WTC11 (cell line): Measurements from ENCODE around the gene PPP6R3. TPM values are rescaled to one million over a fixed set of nuclear protein-coding genes. Genes with fewer than 3 reads are reported as not detected.

Source experiments
- ATAC-seq: fragments of 200-7000 bp; cut with Tn5 transposase; 2 replicates; pipeline ENCODE4 v1.10.0; 2021; ENCODE audit warnings: mild to moderate bottlenecking, moderate library complexity
- CTCF ChIA-PET: fragments of 300-600 bp; sonication (Branson Sonifier 250); formaldehyde crosslinking; loops from one replicate; lab custom pipeline; 2021; ENCODE audit warnings: antibody characterized with exemption; lab: Charles Lee
- POLR2A ChIA-PET: fragments of 350-600 bp; sonication (Branson Sonifier 250); formaldehyde crosslinking; loops from one replicate; lab custom pipeline; 2021; ENCODE audit warnings: antibody characterized with exemption; lab: Charles Lee
- DNase-seq: peaks from one replicate; pipeline ENCODE4 v3.0.0; 2021; ENCODE audit warnings: low spot score
- H3K27ac Mint-ChIP-seq: 2 replicates; pipeline ENCODE4 v1.8.0; 2021; ENCODE audit warnings: mixed read lengths
- H3K27me3 Mint-ChIP-seq: 2 replicates; pipeline ENCODE4 v1.8.0; 2021; ENCODE audit warnings: low read depth, mild to moderate bottlenecking, moderate library complexity, mixed read lengths
- H3K36me3 Mint-ChIP-seq: 2 replicates; pipeline ENCODE4 v1.8.0; 2021; ENCODE audit warnings: mixed read lengths
- H3K4me1 Mint-ChIP-seq: 2 replicates; pipeline ENCODE4 v1.8.0; 2022; ENCODE audit warnings: mixed read lengths
- H3K4me3 Mint-ChIP-seq: 2 replicates; pipeline ENCODE4 v1.8.0; 2021; ENCODE audit warnings: mild to moderate bottlenecking, moderate library complexity, mixed read lengths
- H3K9me3 Mint-ChIP-seq: 2 replicates; pipeline ENCODE4 v1.8.0; 2021; ENCODE audit warnings: mixed read lengths
- ATF6 ChIP-seq: sonication (generic); formaldehyde crosslinking; IDR thresholded peaks from 2 replicates; pipeline ENCODE4 v1.8.1; 2023; ENCODE audit warnings: mild to moderate bottlenecking, missing genetic modification reagents
- ELF4 ChIP-seq: sonication (generic); formaldehyde crosslinking; IDR thresholded peaks from 2 replicates; pipeline ENCODE4 v1.8.1; 2022; ENCODE audit warnings: low read depth, mild to moderate bottlenecking, moderate library complexity, missing genetic modification reagents
- FOXJ3 ChIP-seq: sonication (generic); formaldehyde crosslinking; IDR thresholded peaks from 2 replicates; pipeline ENCODE4 v1.9.0; 2021; ENCODE audit warnings: missing genetic modification reagents, mild to moderate bottlenecking, borderline replicate concordance
- JAZF1 ChIP-seq: fragments of 250-450 bp; sonication (Bioruptor Pico); IDR thresholded peaks from 2 replicates; pipeline ENCODE4 v1.9.0; 2021; ENCODE audit warnings: moderate library complexity, mild to moderate bottlenecking, inconsistent platforms
- JUN ChIP-seq: sonication (generic); formaldehyde crosslinking; IDR thresholded peaks from 2 replicates; pipeline ENCODE4 v1.8.0; 2023; ENCODE audit warnings: mild to moderate bottlenecking, missing genetic modification reagents
- NR3C1 ChIP-seq: sonication (generic); formaldehyde crosslinking; conservative IDR thresholded peaks from 2 replicates; pipeline ENCODE4 v1.8.1; 2023; ENCODE audit warnings: low read depth, mild to moderate bottlenecking, missing genetic modification reagents
- PRDM15 ChIP-seq: sonication (generic); formaldehyde crosslinking; IDR thresholded peaks from 2 replicates; pipeline ENCODE4 v1.8.0; 2022; ENCODE audit warnings: missing genetic modification reagents
- PREB ChIP-seq: sonication (generic); formaldehyde crosslinking; IDR thresholded peaks from 2 replicates; pipeline ENCODE4 v1.8.1; 2022; ENCODE audit warnings: mild to moderate bottlenecking, missing genetic modification reagents, moderate library complexity, borderline replicate concordance
- RELA ChIP-seq: sonication (generic); formaldehyde crosslinking; IDR thresholded peaks from 2 replicates; pipeline ENCODE4 v1.8.1; 2022; ENCODE audit warnings: missing genetic modification reagents, mild to moderate bottlenecking, borderline replicate concordance
- STAT6 ChIP-seq: sonication (generic); formaldehyde crosslinking; conservative IDR thresholded peaks from 2 replicates; pipeline ENCODE4 v1.8.1; 2023; ENCODE audit warnings: mild to moderate bottlenecking, low read depth, missing genetic modification reagents, moderate library complexity
- TEAD1 ChIP-seq: sonication (generic); formaldehyde crosslinking; IDR thresholded peaks from 2 replicates; pipeline ENCODE4 v1.8.0; 2022; ENCODE audit warnings: mild to moderate bottlenecking, missing genetic modification reagents
- TEAD4 ChIP-seq: sonication (generic); formaldehyde crosslinking; IDR thresholded peaks from 2 replicates; pipeline ENCODE4 v1.8.0; 2022; ENCODE audit warnings: mild to moderate bottlenecking, missing genetic modification reagents
- USF2 ChIP-seq: sonication (generic); formaldehyde crosslinking; IDR thresholded peaks from 2 replicates; pipeline ENCODE4 v1.8.1; 2023; ENCODE audit warnings: mild to moderate bottlenecking, missing genetic modification reagents, moderate library complexity
- ZBTB43 ChIP-seq: sonication (generic); formaldehyde crosslinking; IDR thresholded peaks from 2 replicates; pipeline ENCODE4 v1.8.1; 2023; ENCODE audit warnings: mild to moderate bottlenecking, missing genetic modification reagents
- ZNF232 ChIP-seq: sonication (generic); formaldehyde crosslinking; IDR thresholded peaks from 2 replicates; pipeline ENCODE4 v1.8.0; 2022; ENCODE audit warnings: mild to moderate bottlenecking, missing genetic modification reagents
- ZNF317 ChIP-seq: sonication (generic); formaldehyde crosslinking; IDR thresholded peaks from 2 replicates; pipeline ENCODE4 v1.8.1; 2023; ENCODE audit warnings: low read depth, mild to moderate bottlenecking, moderate library complexity, missing genetic modification reagents, borderline replicate concordance
- total RNA-seq: library from RNA; stranded (reverse); gene quantifications from 3 replicates; pipeline ENCODE4 v1.2.3, GENCODE V29; 2021

The PPP6R3 gene
- total RNA-seq, 1 experiment from 2014 or later = 138 TPM

GRCh38 chr11:68504432-68505066 is 44.0 kb downstream of the PPP6R3 start:
- H3K36me3 Mint-ChIP-seq = no peaks in the 10 kb centered on the region
- DNase-seq = no peak
- H3K27me3 Mint-ChIP-seq = no peaks in the 10 kb centered on the region
- H3K27ac Mint-ChIP-seq = no peak overlapping the region
- no peak for ATAC-seq
- POLR2A ChIA-PET = interaction anchor here (0.5 kb wide), 1 partner anchor 29 kb away, joined by 3 read pairs; no protein-coding TSS in a partner anchor
- H3K9me3 Mint-ChIP-seq = no peaks in the 10 kb centered on the region
- H3K4me1 Mint-ChIP-seq = peaks cover 61% of the 10 kb centered on the region
- CTCF ChIA-PET = interaction anchor here (1.0 kb wide), 1 partner anchor 80 kb away, joined by 4 read pairs; no protein-coding TSS in a partner anchor
- no peak overlapping the region for H3K4me3 Mint-ChIP-seq
- TF ChIP-seq ATF6 (CRISPR knock-in tag) (no peak), PRDM15 (CRISPR knock-in tag) (no peak), TEAD1 (CRISPR knock-in tag) (no peak), JAZF1 (CRISPR knock-in tag) (no peak)

GRCh38 chr11:68505596-68505995 is 45.0 kb downstream of the PPP6R3 start:
- no peak for ATAC-seq
- CTCF ChIA-PET = no interaction called here

More at GRCh38 chr11:68505596-68505995, 45.0 kb downstream of the PPP6R3 start:
- H3K9me3 Mint-ChIP-seq = no peaks in the 10 kb centered on the region
- no peaks in the 10 kb centered on the region for H3K36me3 Mint-ChIP-seq
- POLR2A ChIA-PET = no interaction called here
- H3K27me3 Mint-ChIP-seq = no peaks in the 10 kb centered on the region
- TF ChIP-seq NR3C1 (CRISPR knock-in tag) = no peak
- TF ChIP-seq FOXJ3 = no peak
- TF ChIP-seq STAT6 (CRISPR knock-in tag) = no peak
- TF ChIP-seq ELF4 = no peak
- TF ChIP-seq ZNF232 = no peak
- TF ChIP-seq RELA (CRISPR knock-in tag) = no peak
- no peak for TF ChIP-seq ZNF317 (CRISPR knock-in tag)
- TF ChIP-seq USF2 (CRISPR knock-in tag) = no peak
- TF ChIP-seq TEAD4 (CRISPR knock-in tag) = no peak
- TF ChIP-seq PREB (CRISPR knock-in tag) = no peak
- no peak for TF ChIP-seq JUN (CRISPR knock-in tag)
- no peak for TF ChIP-seq ZBTB43 (CRISPR knock-in tag)
- no peak overlapping the region for H3K4me3 Mint-ChIP-seq
- H3K27ac Mint-ChIP-seq = no peak overlapping the region
- H3K4me1 Mint-ChIP-seq = peaks cover 58% of the 10 kb centered on the region
- DNase-seq = no peak
